ENCODE data around the gene PGLYRP3. TPM values are rescaled to one million over a fixed set of nuclear protein-coding genes. Genes with fewer than 3 reads are reported as not detected.

The PGLYRP3 gene
- total and polyA plus RNA-seq, 11 donors, result not detected

GRCh38 chr1:153307221-153307600 lies 5.5 kb downstream of the PGLYRP3 start:
- Histone ChIP-seq H3K36me3 (no peaks in the 10 kb centered on the region), H3K27ac (no peak overlapping the region), H3K9me3 (no peaks in the 10 kb centered on the region), H3K27me3 (peaks cover 0 to 20% (median 0%) of the 10 kb centered on the region in 9 donors), H3K4me1 (no peaks in the 10 kb centered on the region), H3K4me3 (no peak overlapping the region)
- intact Hi-C loops (cut with DNase I), result no loop called here
- DNase-seq (no peak), ATAC-seq (peak in 1 of 4 donors; percentile 11)
- 80 to 83% (median 82%) methylated on average over 7 to 10 of the region's 10 CpGs for WGBS, 4 donors
- TF ChIP-seq CTCF (IDR thresholded peaks at IDR 0.05), result no peak
- TF ChIP-seq POLR2A (IDR thresholded peaks at IDR 0.05), result no peak

- no peak overlapping the region for H3K4me3 ChIP-seq
- ATAC-seq (no peak), DNase-seq (no peak)
- no peak overlapping the region for H3K27ac ChIP-seq
- 79 to 85% (median 83%) methylated on average over 22 of the region's 22 CpGs for WGBS, 4 donors
- H3K27me3 ChIP-seq, result peaks cover 0 to 20% (median 0%) of the 10 kb centered on the region in 9 donors
- intact Hi-C loops (cut with DNase I), result no loop called here
- H3K4me1 ChIP-seq, result no peaks in the 10 kb centered on the region
- TF ChIP-seq POLR2A (IDR thresholded peaks at IDR 0.05), result no peak
- TF ChIP-seq CTCF (IDR thresholded peaks at IDR 0.05), result no peak
- no peaks in the 10 kb centered on the region for H3K36me3 ChIP-seq
- no peaks in the 10 kb centered on the region for H3K9me3 ChIP-seq
Observed at GRCh38 chr1:153306303-153307220, 6.2 kb downstream of the PGLYRP3 start.

GRCh38 chr1:153305682-153306081 lies 7.1 kb downstream of the PGLYRP3 start:
- Histone ChIP-seq H3K27ac (no peak overlapping the region), H3K36me3 (no peaks in the 10 kb centered on the region), H3K9me3 (no peaks in the 10 kb centered on the region), H3K4me1 (no peaks in the 10 kb centered on the region), H3K27me3 (peaks cover 0 to 20% (median 0%) of the 10 kb centered on the region in 9 donors), H3K4me3 (no peak overlapping the region)
- DNase-seq (no peak), ATAC-seq (no peak)
- WGBS, 4 donors, result 77 to 80% (median 78%) methylated on average over 6 of the region's 6 CpGs
- no peak for TF ChIP-seq CTCF (IDR thresholded peaks at IDR 0.05)
- TF ChIP-seq POLR2A (IDR thresholded peaks at IDR 0.05), result no peak
- intact Hi-C loops (cut with DNase I), result no loop called here

GRCh38 chr1:153302308-153302707 lies 10.4 kb downstream of the PGLYRP3 start:
- no peak for DNase-seq
- no peaks in the 10 kb centered on the region for H3K36me3 ChIP-seq
- 42 to 46% (median 44%) methylated on average over 5 of the region's 5 CpGs for WGBS, 4 donors
- ATAC-seq, result no peak
- intact Hi-C loops (cut with DNase I), result no loop called here
- H3K27ac ChIP-seq, result no peak overlapping the region
- no peaks in the 10 kb centered on the region for H3K4me1 ChIP-seq
- TF ChIP-seq CTCF (IDR thresholded peaks at IDR 0.05), result no peak
- no peak for TF ChIP-seq POLR2A (IDR thresholded peaks at IDR 0.05)
- H3K4me3 ChIP-seq, result no peak overlapping the region
- H3K9me3 ChIP-seq, result no peaks in the 10 kb centered on the region
- H3K27me3 ChIP-seq, result peaks cover 0 to 16% (median 0%) of the 10 kb centered on the region in 9 donors
